ENCODE data around the gene TOGARAM1.

The TOGARAM1 gene, protein sequence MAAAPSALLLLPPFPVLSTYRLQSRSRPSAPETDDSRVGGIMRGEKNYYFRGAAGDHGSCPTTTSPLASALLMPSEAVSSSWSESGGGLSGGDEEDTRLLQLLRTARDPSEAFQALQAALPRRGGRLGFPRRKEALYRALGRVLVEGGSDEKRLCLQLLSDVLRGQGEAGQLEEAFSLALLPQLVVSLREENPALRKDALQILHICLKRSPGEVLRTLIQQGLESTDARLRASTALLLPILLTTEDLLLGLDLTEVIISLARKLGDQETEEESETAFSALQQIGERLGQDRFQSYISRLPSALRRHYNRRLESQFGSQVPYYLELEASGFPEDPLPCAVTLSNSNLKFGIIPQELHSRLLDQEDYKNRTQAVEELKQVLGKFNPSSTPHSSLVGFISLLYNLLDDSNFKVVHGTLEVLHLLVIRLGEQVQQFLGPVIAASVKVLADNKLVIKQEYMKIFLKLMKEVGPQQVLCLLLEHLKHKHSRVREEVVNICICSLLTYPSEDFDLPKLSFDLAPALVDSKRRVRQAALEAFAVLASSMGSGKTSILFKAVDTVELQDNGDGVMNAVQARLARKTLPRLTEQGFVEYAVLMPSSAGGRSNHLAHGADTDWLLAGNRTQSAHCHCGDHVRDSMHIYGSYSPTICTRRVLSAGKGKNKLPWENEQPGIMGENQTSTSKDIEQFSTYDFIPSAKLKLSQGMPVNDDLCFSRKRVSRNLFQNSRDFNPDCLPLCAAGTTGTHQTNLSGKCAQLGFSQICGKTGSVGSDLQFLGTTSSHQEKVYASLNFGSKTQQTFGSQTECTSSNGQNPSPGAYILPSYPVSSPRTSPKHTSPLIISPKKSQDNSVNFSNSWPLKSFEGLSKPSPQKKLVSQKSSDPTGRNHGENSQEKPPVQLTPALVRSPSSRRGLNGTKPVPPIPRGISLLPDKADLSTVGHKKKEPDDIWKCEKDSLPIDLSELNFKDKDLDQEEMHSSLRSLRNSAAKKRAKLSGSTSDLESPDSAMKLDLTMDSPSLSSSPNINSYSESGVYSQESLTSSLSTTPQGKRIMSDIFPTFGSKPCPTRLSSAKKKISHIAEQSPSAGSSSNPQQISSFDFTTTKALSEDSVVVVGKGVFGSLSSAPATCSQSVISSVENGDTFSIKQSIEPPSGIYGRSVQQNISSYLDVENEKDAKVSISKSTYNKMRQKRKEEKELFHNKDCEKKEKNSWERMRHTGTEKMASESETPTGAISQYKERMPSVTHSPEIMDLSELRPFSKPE (N-terminal part only)

DNA sequence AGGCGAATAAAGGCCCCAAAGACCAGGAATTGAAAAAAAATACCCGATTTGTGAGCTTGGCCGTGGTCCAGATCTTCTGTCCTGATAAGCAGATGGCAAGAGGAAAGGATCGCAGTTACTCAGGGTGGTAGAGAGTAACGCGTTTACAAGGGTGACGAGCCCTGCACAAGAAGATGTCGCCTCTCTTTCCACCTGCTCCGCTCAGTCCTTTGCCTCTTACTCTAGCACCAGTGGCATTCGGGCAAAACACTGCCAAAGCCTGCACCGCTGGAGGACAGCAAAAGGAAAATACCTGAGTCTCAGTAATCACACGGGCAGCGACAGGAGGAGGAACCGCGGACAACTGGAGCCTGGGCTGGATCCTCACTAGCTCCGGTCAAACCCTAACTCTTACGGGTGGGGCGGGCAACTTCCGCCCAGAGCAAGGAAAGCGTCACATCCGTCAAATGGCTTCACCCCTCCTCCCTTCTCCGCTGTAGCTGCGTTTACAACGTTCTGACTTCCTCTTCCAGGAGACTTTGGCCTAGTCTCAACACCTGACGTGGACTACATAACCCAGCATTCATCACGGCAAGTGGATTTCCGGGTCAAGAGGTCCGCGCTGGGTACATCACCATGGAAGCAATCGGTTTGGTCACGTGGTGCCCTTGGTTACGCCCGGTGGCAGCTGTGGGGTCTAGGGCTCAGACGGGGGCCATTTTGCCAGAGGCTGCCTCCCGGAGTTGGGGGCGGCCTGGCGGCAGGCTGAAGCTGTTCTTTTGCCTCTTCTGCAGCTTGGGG, at the start of gene TOGARAM1, which contains the start of gene KLHL28:
TSS of gene TOGARAM1 (plus strand) at position 637 of the 780 bp plus-strand sequence. CDS start 232 bp downstream, outside the sequence.
TSS of gene KLHL28 (minus strand) at position 394 of the 780 bp plus-strand sequence. CDS start 16,019 bp downstream, outside the sequence.
- DNase-seq = peak; percentile 96 to 100 (median 99)

GRCh38 chr14:44914849-44915248, 47.1 kb upstream of the TOGARAM1 start:
- no peak for DNase-seq

DNA sequence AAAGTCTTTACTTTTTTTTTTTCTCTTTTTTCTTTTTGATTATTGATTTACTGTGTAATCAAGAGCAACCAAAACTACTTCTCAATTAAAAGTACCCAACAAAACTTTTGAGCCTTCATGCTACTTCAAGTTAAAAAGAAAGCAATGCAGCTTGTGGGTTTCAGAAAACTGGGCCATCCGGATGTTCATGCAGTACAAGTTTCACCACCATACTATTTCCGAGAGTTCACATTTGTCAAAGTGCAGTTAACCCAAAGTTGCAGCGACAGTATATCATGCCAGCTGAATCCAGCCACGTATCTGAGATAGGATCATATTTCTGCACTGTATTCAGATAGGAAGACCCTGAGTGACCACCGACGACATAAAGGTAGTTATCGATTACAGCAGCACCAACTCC, 33.2 kb upstream of the TOGARAM1 start:
- no peak for DNase-seq

DNA sequence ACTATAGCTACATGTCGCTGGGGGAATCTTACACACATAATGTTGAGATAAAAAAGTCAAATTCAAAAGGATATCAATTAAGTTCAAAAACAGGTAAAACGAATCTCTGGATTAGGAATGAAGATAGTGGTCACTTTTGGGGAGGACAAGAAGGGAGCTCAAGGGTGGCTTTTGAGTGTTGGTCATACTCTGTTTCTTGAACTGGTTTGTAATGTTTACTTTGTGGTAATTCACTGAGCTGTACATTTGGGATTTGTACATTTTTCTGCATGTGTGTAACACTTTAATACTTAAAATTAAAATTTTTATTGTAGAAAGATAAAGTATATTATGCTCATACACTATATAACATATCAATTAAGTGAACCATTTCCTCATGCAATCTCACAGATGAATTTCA, 26.8 kb upstream of the TOGARAM1 start:
- DNase-seq = no peak

DNA sequence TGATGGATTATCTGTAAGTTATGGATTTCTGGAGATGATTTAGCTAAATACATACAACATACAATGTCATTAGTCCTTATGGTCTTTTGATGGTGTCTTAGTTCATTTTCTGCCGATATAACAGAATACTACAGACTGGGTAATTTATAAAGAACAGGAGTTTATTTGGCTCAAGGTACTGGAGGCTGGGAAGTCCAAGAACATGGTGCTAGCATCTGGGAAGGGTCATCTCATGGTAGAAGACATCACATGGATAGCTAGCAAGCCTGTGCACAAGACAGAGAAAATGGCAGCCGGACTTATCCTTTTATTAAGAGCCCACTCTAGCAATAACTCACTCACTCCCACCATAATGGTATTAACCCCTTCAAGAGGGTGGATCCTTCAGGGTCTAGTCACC, 24.4 kb upstream of the TOGARAM1 start:
- DNase-seq = no peak

- DNase-seq = no peak
Measured at GRCh38 chr14:44940211-44940610, 21.8 kb upstream of the TOGARAM1 start.

GRCh38 chr14:44940944-44941343, 21.0 kb upstream of the TOGARAM1 start:
- DNase-seq = no peak

- no peak for DNase-seq
Measured at GRCh38 chr14:44941591-44941990, 20.4 kb upstream of the TOGARAM1 start.

DNA sequence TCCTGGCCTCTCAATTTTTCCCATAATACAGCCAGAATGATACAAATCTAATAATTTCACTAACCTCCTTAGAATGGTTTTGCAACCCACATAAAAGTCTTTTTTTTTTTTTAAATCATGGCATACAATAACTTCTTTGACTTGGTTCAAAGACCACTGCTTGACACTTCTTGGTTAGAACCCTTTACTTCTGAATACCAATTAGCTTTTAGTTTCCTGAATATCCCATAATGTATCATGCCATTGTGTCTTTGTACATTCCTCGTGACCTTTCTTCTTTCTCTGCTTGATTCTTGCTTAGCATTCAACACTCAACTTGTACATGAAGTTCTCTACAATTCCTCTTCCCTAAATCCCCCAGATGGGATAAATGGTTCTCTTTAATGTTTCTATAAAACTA, 19.6 kb upstream of the TOGARAM1 start:
- no peak for DNase-seq

- no peak for DNase-seq
Measured at GRCh38 chr14:44944107-44944506, 17.9 kb upstream of the TOGARAM1 start.

DNA sequence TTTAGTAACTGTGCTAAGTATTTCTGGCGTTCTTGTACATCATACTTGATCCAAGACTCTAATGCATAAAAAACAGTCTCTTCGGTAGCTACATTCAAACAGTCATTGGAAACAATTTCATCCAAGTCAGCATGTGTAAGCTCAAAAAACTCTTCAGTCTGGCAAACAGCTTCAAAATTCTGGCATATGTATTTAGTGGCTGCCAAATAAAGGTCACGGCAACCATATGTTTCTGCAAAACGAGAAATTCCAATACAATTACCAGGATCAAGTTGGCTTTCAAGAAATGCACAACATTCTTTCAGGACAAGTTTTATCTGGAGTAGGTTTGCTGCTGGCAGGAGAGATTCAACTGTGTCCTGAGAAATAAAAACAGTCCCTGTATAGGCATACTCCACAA, 16.7 kb upstream of the TOGARAM1 start:
- DNase-seq = no peak

GRCh38 chr14:44951051-44951450, 10.9 kb upstream of the TOGARAM1 start:
- no peak for DNase-seq

GRCh38 chr14:44952391-44953110, 9.4 kb upstream of the TOGARAM1 start:
- DNase-seq = no peak

GRCh38 chr14:44954750-44955149, 7.2 kb upstream of the TOGARAM1 start:
- DNase-seq = no peak

- no peak for DNase-seq
Measured at GRCh38 chr14:44955528-44955927, 6.5 kb upstream of the TOGARAM1 start.

DNA sequence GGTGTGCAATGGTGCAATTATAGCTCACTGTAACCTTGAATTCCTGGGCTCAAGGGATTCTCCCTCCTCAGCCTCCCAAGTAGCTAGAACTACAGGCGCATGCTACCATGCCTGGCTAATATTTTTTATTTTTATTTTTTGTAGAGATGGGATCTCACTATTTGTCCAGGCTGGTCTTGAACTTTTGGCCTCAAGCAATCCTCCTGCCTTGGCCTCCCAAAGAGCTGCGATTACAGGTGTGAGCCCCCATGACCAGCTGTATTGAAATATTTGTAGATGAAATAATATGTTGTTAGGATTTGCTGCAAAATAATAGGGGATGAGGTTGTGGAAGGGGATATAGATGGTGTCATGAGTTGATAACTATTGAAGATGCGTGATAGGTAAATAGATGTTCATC, 5.1 kb upstream of the TOGARAM1 start:
- DNase-seq = no peak

DNA sequence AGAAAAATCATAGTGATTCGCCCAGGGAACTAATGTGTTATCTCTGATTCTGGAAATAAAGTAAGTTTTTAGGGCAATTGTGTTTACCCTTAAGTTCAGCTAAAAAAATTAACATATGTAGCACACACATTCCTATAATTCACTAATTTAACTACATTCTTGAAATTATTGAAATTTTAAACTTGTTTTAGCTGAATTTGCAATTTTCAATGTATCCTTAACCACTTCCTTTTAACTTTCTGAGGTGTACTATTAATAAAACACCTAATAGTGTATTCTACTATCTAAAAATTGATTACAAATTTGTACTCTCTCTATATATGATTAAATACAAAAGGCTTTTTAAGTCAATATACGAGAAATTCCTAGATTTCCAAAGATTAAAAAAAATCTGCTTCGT, 2.5 kb upstream of the TOGARAM1 start:
- DNase-seq = no peak

- peak in 2 of 3 donors; percentile 18 to 34 for DNase-seq
Measured at GRCh38 chr14:44960146-44960545, 1.8 kb upstream of the TOGARAM1 start.

GRCh38 chr14:44960646-44961045, 1.3 kb upstream of the TOGARAM1 start:
- no peak for DNase-seq

- peak; percentile 73 to 86 (median 78) for DNase-seq
Measured at GRCh38 chr14:44961151-44961553, 838 bp upstream of the TOGARAM1 start.

DNA sequence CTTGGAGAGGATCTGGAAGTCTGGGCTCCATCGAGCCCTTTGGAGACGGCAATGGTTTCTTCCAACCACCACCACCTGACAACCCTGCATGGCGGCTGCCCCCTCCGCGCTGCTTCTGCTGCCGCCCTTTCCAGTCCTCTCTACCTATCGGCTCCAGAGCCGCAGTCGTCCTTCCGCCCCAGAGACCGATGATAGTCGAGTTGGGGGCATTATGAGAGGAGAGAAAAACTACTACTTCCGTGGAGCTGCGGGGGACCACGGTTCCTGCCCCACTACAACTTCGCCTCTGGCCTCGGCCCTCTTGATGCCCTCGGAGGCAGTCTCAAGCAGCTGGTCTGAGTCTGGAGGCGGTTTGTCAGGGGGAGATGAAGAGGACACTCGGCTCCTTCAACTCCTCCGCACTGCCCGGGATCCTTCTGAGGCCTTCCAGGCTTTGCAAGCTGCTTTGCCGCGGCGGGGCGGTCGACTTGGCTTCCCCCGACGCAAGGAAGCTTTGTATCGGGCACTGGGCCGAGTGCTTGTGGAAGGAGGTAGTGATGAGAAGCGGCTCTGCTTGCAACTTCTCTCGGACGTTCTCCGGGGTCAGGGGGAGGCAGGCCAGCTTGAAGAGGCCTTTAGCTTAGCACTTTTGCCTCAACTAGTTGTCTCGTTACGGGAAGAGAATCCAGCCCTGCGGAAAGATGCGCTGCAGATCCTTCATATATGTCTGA, 499 bp downstream of the TOGARAM1 start:
- DNase-seq = peak; percentile 26 to 51 (median 30)

Data from suppressor macrophage treated with lipopolysaccharide for 1 hour (primary cell).